AG09309 (cell line): ENCODE data around the gene KCTD5.
"Not testable (repeated sequence)": the region's sequence is repeated elsewhere in the genome, so short reads cannot be mapped to it uniquely, and the experiment has no call there.

Experiments used
- DNase-seq: peaks from one replicate; pipeline ENCODE4 v3.0.0-alpha.2; 2010; ENCODE audit warnings: low read depth
- H3K4me3 ChIP-seq: 2 replicates; pipeline ENCODE4 v1.5.1; 2011; ENCODE audit warnings: mild to moderate bottlenecking, low read depth, low read length, moderate library complexity; ENCODE audit not compliant: control insufficient read depth
- CTCF ChIP-seq: IDR thresholded peaks from 2 replicates; pipeline ENCODE4 v1.5.1; 2011; ENCODE audit warnings: mild to moderate bottlenecking, low read depth, low read length, inconsistent platforms; ENCODE audit not compliant: insufficient read depth, control insufficient read depth; ENCODE audit errors: missing control alignments

KCTD5 gene

GRCh38 chr16:2716948-2717347 is 34.6 kb downstream of the KCTD5 start:
- no peak for DNase-seq
- no peak for TF ChIP-seq CTCF
- no peak overlapping the region for H3K4me3 ChIP-seq

- no peak overlapping the region for H3K4me3 ChIP-seq
- DNase-seq, result no peak
- no peak for TF ChIP-seq CTCF
These were observed 35.3 kb downstream of the KCTD5 start for GRCh38 chr16:2717383-2718263.

GRCh38 chr16:2719328-2720063 is 37.2 kb downstream of the KCTD5 start:
- DNase-seq, result no peak
- no peak for TF ChIP-seq CTCF
- H3K4me3 ChIP-seq, result no peak overlapping the region

DNA sequence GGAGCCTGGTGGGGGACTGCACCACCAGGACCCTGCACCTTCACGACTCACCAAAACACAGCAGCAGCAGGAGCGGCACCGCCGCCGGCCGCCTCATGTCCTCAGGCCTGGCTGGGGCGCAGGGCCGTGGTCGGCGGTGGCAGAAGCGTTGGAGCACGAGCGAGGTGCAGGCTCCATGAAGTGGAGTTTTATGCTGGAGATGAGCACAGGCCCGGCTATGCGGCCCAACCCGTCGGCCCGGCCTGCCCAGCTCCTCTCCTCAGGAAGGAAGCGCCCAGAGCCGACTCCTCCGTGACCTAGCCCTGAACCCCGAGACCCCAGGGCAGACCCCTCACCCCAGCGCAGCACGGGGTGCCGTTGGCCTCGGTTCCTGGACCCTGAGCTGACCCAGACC is 37.7 kb downstream of the KCTD5 start, which contains the start of gene PRSS27:
TSS of gene PRSS27 (minus strand) at position 161 of the 394 bp plus-strand sequence. CDS start at position 97, 64 bp downstream.
- DNase-seq, result no peak
- H3K4me3 ChIP-seq, result peak within 1 kb of the TSS; percentile 58
- TF ChIP-seq CTCF, result no peak

- DNase-seq, result peak; percentile 27
- H3K4me3 ChIP-seq, result peak overlapping the region; percentile 58
- TF ChIP-seq CTCF, result peak; percentile 46
These were observed 38.7 kb downstream of the KCTD5 start for GRCh38 chr16:2720719-2721633.

GRCh38 chr16:2721634-2722173 is 39.4 kb downstream of the KCTD5 start:
- not testable (repeated sequence) for DNase-seq
- H3K4me3 ChIP-seq, result peak overlapping the region; percentile 58
